Activated naive CD8-positive, alpha-beta T cell (primary cell): ENCODE results near the gene RBM4.

ENCODE experiments used
- H3K27ac Mint-ChIP-seq: one replicate; pipeline ENCODE4 v1.8.0; 2021; ENCODE audit warnings: mixed read lengths
- H3K27me3 Mint-ChIP-seq: one replicate; pipeline ENCODE4 v1.8.0; 2021; ENCODE audit warnings: mixed read lengths
- H3K36me3 Mint-ChIP-seq: one replicate; pipeline ENCODE4 v1.8.0; 2021; ENCODE audit warnings: mixed read lengths
- H3K4me1 Mint-ChIP-seq: one replicate; pipeline ENCODE4 v1.8.0; 2021; ENCODE audit warnings: low read depth, mixed read lengths
- H3K4me3 Mint-ChIP-seq: one replicate; pipeline ENCODE4 v1.8.0; 2021; ENCODE audit warnings: mild to moderate bottlenecking, mixed read lengths
- H3K9me3 Mint-ChIP-seq: one replicate; pipeline ENCODE4 v1.8.0; 2021; ENCODE audit warnings: low read depth, mixed read lengths

Gene RBM4

DNA sequence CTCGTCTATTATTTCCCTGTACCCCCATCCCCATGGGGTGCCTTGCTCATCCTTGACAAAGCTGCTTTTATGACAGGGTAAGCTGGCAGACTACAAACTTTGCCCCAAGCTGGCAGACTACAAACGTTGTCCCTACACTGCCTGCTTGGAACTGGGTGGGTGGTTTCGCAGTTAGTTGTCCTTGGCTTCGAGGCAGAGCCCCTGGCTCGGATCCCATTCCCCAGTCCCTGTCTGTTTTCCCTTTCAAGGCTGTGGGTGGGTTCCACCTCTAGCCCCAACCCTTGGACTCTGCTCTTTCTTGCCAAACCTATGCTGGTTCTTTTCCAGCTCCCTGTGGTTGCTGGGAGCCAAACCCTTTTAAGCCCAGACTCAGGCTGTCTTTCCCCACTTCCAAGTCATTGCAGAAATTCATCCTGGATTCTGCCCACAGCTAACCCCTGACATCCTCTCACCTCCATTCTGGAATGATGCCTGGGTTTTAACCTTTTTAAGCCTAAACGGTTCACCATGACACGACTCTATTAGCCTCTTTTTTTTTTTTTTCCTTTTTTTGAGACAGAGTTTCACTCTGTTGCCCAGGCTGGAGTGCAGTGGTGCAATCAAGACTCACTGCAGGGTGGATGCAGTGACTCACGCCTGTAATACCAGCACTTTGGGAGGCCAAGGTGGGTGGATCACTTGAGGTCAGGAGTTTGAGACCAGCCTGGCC lies 31.2 kb upstream of the RBM4 start:
- no peak overlapping the region for H3K4me3 Mint-ChIP-seq
- no peaks in the 10 kb centered on the region for H3K9me3 Mint-ChIP-seq
- H3K27me3 Mint-ChIP-seq = no peaks in the 10 kb centered on the region
- H3K36me3 Mint-ChIP-seq = no peaks in the 10 kb centered on the region
- H3K4me1 Mint-ChIP-seq = peaks cover 11% of the 10 kb centered on the region
- peak overlapping the region; percentile 41 for H3K27ac Mint-ChIP-seq

DNA sequence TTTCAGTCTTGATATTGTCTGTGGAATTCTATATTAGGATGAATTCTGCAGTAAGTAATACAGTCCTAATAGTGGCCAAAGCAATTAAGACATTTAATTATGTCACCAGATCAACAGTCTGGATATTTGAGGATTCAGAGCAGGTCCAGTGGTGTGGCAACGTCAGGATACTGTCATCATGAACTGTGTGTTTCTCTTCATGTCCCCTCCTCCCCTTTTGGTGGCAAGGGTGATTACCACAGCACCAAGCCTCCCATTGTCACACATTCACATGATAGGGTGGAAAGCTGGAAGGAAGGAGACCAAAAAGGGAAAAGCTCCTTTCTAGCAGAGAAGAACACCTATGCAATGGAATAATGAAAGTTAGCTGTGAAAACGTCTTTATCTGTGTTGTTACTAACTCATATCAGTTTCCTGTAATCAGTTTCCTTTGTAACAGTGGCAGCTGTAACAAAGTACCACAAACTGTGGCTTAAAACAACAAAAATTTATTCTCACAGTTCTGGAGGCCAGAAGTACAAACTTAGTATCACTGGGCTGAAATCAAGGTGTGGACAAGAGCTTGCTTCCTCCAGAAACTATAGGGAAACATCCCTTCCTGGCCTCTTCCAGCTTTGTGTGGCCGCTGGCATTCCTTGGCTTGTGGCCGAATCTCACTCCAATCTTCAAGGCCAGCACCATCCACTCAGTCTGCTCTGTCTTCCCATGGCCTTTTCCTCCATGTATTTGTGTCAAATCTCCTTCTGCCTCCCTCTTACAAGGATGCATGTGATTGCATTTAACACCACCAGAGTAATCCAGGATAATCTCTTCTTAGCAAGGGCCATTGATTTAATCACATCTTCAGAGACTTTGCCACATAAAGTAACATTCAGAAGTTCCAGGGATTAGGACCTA lies 28.5 kb upstream of the RBM4 start:
- H3K4me1 Mint-ChIP-seq = peaks cover 11% of the 10 kb centered on the region
- no peaks in the 10 kb centered on the region for H3K27me3 Mint-ChIP-seq
- H3K9me3 Mint-ChIP-seq = no peaks in the 10 kb centered on the region
- H3K36me3 Mint-ChIP-seq = no peaks in the 10 kb centered on the region
- H3K4me3 Mint-ChIP-seq = no peak overlapping the region
- H3K27ac Mint-ChIP-seq = peak overlapping the region; percentile 65

- Mint-ChIP-seq H3K4me1 (peaks cover 17% of the 10 kb centered on the region), H3K4me3 (no peak overlapping the region), H3K36me3 (no peaks in the 10 kb centered on the region), H3K27ac (no peak overlapping the region), H3K9me3 (no peaks in the 10 kb centered on the region), H3K27me3 (no peaks in the 10 kb centered on the region)
Observed at GRCh38 chr11:66612458-66612857, 26.0 kb upstream of the RBM4 start.

DNA sequence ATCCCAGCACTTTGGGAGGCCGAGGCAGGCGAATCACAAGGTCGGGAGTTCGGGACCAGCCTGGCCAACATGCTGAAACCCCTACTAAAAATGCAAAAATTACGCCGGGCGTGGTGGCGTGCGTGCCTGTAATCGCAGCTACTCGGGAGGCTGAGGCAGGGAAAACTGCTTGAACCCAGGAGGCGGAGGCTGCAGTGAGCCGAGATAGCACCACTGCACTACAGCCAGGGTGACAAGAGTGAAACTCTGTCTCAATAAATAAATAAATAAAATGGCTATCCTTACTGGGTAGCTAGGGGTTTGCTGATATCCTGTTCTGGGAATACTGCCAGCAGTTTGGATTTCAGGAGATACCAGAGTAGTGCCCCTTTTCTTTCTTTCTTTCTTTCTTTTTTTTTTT lies 24.4 kb upstream of the RBM4 start:
- peaks cover 28% of the 10 kb centered on the region for H3K4me1 Mint-ChIP-seq
- H3K27me3 Mint-ChIP-seq = no peaks in the 10 kb centered on the region

DNA sequence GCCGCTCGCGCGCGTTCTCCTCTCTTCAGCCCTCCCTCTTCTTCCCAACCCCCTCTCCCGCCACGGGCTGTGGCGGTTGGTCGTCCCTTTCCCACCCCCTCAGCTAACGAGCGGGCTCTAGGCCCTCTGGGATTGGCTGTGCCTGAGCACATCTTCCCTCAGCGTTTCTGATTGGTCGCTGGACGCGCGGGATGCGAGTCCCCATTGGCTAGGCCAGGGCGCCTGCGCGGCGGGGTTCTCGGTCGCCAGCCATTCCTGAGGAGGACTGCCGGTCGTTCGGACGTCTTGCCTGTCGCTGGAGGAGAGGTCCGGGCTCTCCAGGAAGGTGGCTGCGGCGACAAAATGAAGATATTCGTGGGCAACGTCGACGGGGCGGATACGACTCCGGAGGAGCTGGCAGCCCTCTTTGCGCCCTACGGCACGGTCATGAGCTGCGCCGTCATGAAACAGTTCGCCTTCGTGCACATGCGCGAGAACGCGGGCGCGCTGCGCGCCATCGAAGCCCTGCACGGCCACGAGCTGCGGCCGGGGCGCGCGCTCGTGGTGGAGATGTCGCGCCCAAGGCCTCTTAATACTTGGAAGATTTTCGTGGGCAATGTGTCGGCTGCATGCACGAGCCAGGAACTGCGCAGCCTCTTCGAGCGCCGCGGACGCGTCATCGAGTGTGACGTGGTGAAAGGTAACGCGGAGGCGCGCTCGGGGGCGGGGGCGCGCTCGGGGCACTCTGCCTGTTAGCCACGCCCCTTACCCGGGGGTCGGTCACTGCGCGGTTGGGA lies 21.9 kb upstream of the RBM4 start, which contains the start of gene RBM14:
Gene RBM14, plus strand, starts transcription at position 252 of the 776 bp plus-strand sequence. Its CDS starts 91 bp downstream, at position 343.
- peaks cover 33% of the 10 kb centered on the region for H3K4me1 Mint-ChIP-seq
- H3K9me3 Mint-ChIP-seq = no peaks in the 10 kb centered on the region
- H3K36me3 Mint-ChIP-seq = peaks cover 18% of the 10 kb centered on the region
- peak within 1 kb of the TSS; percentile 98 for H3K27ac Mint-ChIP-seq
- H3K27me3 Mint-ChIP-seq = no peaks in the 10 kb centered on the region
- peak within 1 kb of the TSS; percentile 97 for H3K4me3 Mint-ChIP-seq

More for the DNA sequence above, 24.4 kb upstream of the RBM4 start:
- no peak overlapping the region for H3K27ac Mint-ChIP-seq
- H3K36me3 Mint-ChIP-seq = peaks cover 13% of the 10 kb centered on the region
- no peak overlapping the region for H3K4me3 Mint-ChIP-seq
- H3K9me3 Mint-ChIP-seq = no peaks in the 10 kb centered on the region

DNA sequence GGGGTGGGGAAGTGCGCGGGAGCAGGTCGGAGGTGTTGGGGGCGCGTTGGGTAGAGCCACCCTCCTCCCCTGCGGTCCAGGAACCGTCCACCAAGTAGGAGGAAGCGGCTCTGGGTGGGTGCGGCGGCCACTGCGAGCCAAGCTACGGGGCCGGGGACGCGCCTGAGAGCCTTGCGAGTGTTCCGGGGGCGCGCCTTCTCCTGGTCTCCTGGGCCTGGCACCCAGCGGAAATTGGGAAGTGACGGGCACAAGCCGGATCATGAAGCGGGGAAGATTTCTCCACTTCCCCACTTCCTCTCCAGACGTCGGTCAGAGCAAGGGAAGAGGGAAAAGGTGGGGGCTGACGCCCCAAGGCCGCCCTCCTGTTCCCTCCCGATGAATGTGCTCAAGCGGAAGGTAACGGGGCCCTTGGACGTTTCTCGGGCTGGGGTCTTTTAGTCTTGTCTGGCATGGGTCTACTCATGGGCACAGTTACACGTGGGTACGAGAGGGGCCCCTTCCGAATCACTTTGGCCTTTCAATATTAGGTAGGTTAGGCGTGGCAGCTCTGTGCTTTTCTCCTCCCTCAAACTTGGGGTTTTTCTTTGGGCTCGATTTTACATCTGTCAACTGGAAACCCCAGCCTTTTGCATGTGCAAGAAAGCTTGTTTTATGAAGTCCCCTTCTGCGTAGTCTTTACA lies 21.2 kb upstream of the RBM4 start:
- H3K4me1 Mint-ChIP-seq = peaks cover 40% of the 10 kb centered on the region
- H3K27ac Mint-ChIP-seq = peak overlapping the region; percentile 98
- H3K9me3 Mint-ChIP-seq = no peaks in the 10 kb centered on the region
- peaks cover 18% of the 10 kb centered on the region for H3K36me3 Mint-ChIP-seq
- peak overlapping the region; percentile 97 for H3K4me3 Mint-ChIP-seq
- no peaks in the 10 kb centered on the region for H3K27me3 Mint-ChIP-seq

DNA sequence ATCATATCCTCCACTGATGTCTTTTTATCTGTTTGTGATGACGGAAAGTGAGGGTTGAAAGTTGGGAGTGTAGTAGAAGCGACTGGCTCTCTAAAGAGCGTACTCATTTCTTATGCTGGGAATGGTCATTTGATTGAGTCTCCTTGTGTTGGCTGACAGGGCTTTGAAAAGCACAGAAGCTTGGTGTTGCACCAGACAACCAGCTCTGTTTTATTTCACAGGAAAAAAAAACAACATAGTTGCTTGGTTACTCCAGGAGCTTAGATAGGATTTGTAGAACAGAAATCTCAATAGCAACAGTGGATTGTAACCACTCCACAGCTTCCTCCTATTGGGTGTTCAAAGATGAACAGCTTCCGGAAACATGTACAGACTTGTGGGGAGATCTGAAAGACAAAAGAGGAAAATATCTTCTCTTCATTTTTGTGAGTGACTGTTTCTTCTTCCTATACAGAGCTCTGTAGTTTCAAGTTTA lies 19.4 kb upstream of the RBM4 start:
- Mint-ChIP-seq H3K4me3 (peak overlapping the region; percentile 97), H3K36me3 (peaks cover 18% of the 10 kb centered on the region), H3K9me3 (no peaks in the 10 kb centered on the region), H3K27me3 (no peaks in the 10 kb centered on the region), H3K27ac (peak overlapping the region; percentile 98), H3K4me1 (peaks cover 58% of the 10 kb centered on the region)

GRCh38 chr11:66624450-66624849 lies 14.1 kb upstream of the RBM4 start:
- Mint-ChIP-seq H3K4me1 (peaks cover 72% of the 10 kb centered on the region), H3K36me3 (peaks cover 5% of the 10 kb centered on the region), H3K27me3 (no peaks in the 10 kb centered on the region), H3K27ac (no peak overlapping the region), H3K9me3 (no peaks in the 10 kb centered on the region), H3K4me3 (no peak overlapping the region)

DNA sequence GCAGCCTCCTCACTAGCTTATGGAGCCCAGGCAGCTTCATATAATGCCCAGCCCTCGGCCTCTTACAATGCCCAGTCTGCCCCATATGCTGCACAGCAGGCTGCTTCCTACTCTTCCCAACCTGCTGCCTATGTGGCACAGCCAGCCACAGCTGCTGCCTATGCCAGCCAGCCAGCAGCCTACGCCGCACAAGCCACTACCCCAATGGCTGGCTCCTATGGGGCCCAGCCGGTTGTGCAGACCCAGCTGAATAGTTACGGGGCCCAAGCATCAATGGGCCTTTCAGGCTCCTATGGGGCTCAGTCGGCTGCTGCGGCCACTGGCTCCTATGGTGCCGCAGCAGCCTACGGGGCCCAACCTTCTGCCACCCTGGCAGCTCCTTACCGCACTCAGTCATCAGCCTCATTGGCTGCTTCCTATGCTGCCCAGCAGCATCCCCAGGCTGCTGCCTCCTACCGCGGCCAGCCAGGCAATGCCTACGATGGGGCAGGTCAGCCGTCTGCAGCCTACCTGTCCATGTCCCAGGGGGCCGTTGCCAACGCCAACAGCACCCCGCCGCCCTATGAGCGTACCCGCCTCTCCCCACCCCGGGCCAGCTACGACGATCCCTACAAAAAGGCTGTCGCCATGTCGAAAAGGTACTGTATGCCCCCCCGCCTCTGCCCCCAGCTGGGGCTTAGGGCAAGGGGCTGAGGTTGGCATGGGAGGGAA lies 13.3 kb upstream of the RBM4 start:
- no peaks in the 10 kb centered on the region for H3K27me3 Mint-ChIP-seq
- H3K27ac Mint-ChIP-seq = no peak overlapping the region
- H3K36me3 Mint-ChIP-seq = peaks cover 2% of the 10 kb centered on the region
- peaks cover 73% of the 10 kb centered on the region for H3K4me1 Mint-ChIP-seq
- no peaks in the 10 kb centered on the region for H3K9me3 Mint-ChIP-seq
- no peak overlapping the region for H3K4me3 Mint-ChIP-seq

DNA sequence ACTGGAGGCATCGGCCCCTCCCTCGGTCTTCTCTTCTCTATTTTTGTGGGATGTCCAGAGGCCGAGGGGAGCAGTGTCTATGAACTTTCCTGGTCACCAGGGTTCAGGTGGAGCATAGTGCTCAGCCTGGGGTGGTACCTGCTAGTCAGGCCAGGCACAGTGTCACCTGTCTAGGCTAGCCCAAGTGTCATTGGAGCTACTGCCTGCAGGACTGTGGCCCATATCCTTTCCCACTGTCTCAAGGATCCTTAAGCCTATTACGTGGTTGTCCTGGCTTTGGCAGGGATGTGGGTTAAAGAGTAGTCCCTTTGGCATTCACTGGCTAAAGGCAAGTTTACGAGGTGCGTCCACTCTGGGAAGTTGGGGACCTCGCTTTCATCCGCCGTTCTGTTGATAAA lies 12.8 kb upstream of the RBM4 start:
- Mint-ChIP-seq H3K4me3 (no peak overlapping the region), H3K36me3 (peaks cover 2% of the 10 kb centered on the region), H3K4me1 (peaks cover 70% of the 10 kb centered on the region), H3K27me3 (no peaks in the 10 kb centered on the region), H3K9me3 (no peaks in the 10 kb centered on the region), H3K27ac (no peak overlapping the region)

DNA sequence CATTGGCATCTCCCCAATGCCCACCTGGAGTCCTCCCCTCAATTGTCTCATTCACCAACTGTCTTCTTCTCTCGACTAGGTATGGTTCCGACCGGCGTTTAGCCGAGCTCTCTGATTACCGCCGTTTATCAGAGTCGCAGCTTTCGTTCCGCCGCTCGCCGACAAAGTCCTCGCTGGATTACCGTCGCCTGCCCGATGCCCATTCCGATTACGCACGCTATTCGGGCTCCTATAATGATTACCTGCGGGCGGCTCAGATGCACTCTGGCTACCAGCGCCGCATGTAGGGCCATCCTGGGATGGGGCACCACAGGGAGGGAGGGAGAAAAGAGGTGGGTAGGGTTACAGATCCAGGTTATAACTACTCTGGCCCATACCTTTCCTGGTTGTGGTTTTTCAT lies 12.1 kb upstream of the RBM4 start:
- Mint-ChIP-seq H3K27ac (no peak overlapping the region), H3K4me1 (peaks cover 66% of the 10 kb centered on the region), H3K9me3 (no peaks in the 10 kb centered on the region), H3K36me3 (peaks cover 2% of the 10 kb centered on the region), H3K27me3 (no peaks in the 10 kb centered on the region), H3K4me3 (no peak overlapping the region)

DNA sequence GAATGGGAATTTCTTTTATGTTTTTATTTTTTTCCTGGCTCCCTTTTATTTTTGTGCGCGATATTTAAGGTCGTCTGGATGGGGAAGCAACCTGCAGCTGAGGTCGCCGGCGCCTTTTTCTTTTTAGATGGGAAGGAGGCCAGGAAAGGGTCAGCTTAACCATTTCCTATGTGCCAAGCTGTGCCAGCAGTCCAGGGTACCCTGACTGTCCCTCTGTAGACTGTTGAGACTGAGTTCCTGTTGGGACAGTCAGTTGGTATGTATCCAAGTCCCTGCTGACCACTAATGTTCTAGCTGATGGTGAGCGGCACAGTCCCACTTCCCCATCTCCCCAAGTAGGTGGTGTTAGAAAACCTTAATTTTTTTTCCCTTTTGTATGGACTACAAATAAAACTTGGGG lies 11.6 kb upstream of the RBM4 start:
- Mint-ChIP-seq H3K9me3 (no peaks in the 10 kb centered on the region), H3K4me3 (no peak overlapping the region), H3K27me3 (no peaks in the 10 kb centered on the region), H3K36me3 (peaks cover 2% of the 10 kb centered on the region), H3K27ac (no peak overlapping the region), H3K4me1 (peaks cover 63% of the 10 kb centered on the region)

DNA sequence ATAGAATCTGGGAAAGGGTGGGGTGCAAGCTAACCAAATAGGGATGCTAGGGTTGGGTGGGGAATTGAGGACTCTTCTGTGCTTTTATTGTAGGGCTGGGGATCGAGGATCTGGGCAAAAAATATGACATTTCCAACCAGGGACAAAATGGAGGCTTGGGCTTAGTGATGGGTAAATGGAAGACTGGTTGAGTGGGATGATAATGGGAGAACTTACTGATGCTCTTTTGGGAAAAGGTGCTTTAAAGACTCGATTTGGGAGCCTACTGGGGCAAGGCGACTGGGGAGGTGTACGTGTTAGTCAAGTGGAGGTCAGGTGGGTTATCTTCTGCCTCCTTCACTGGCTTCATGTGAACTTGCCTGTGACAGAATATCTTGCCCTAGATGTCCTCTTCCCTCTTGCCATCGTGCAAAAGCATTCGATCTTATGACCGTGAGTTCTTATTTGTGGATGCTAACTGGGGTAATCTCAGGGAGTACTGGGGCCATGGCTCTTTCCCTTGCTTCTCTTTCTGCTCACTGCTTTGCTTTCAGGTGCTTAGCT lies 10.4 kb upstream of the RBM4 start:
- H3K9me3 Mint-ChIP-seq = no peaks in the 10 kb centered on the region
- H3K27me3 Mint-ChIP-seq = no peaks in the 10 kb centered on the region
- peaks cover 6% of the 10 kb centered on the region for H3K36me3 Mint-ChIP-seq
- peak overlapping the region; percentile 35 for H3K27ac Mint-ChIP-seq
- H3K4me1 Mint-ChIP-seq = peaks cover 56% of the 10 kb centered on the region
- H3K4me3 Mint-ChIP-seq = no peak overlapping the region
